ENCODE measurements around the gene PPM1M.

PPM1M gene

DNA sequence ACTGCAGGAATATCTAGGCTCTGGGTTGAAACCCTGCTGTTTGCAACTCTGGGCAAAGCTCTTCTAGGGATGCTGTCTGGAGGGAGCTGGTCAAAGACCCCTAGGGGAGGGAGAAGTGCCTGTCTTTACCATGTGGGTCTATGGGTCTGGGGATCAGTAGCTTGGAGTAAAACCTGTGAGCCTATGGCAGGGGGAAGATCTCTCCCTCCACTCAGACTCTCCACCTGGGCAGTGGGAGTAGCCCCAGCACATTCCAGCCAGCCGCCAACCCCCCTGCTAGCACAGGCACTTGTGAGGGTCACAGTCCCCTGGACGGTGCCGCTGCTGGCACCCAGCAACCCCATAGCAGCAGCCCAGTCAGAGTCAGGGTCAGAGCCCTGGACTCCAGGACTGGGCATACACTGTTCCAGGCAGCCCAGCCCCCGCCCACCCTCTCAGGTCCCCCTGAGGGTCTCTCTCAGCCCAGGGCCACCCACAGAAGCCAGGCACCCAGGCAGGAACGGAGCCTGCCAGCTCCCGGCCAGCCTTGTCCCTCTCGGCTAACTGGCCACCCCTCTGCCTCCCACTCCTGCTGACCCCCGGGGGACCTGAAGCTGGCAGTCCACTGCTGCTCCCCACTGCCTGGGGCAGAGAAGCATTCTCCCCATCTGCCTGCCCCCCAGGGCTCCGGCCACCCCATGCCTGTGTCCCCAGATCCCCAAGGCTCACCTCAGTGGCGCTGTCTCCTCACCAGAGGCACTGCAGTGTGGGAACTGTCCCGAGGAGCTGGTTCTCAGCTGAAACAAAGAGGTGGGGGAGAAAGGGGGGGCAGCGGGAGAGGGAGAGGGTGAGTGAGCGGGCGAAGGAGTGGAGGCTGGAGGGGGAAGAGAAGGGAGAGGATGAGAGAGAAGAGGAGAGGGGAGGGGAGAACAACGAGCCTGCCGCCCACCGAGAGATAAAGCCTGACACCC lies 52.9 kb downstream of the PPM1M start:
- TF ChIP-seq, protein P1, sequence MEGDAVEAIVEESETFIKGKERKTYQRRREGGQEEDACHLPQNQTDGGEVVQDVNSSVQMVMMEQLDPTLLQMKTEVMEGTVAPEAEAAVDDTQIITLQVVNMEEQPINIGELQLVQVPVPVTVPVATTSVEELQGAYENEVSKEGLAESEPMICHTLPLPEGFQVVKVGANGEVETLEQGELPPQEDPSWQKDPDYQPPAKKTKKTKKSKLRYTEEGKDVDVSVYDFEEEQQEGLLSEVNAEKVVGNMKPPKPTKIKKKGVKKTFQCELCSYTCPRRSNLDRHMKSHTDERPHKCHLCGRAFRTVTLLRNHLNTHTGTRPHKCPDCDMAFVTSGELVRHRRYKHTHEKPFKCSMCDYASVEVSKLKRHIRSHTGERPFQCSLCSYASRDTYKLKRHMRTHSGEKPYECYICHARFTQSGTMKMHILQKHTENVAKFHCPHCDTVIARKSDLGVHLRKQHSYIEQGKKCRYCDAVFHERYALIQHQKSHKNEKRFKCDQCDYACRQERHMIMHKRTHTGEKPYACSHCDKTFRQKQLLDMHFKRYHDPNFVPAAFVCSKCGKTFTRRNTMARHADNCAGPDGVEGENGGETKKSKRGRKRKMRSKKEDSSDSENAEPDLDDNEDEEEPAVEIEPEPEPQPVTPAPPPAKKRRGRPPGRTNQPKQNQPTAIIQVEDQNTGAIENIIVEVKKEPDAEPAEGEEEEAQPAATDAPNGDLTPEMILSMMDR (conservative IDR thresholded peaks at IDR 0.05): no peak
- no peak for TF ChIP-seq ZFX (IDR thresholded peaks at IDR 0.05)
- no peak overlapping the region for H3K27ac ChIP-seq

DNA sequence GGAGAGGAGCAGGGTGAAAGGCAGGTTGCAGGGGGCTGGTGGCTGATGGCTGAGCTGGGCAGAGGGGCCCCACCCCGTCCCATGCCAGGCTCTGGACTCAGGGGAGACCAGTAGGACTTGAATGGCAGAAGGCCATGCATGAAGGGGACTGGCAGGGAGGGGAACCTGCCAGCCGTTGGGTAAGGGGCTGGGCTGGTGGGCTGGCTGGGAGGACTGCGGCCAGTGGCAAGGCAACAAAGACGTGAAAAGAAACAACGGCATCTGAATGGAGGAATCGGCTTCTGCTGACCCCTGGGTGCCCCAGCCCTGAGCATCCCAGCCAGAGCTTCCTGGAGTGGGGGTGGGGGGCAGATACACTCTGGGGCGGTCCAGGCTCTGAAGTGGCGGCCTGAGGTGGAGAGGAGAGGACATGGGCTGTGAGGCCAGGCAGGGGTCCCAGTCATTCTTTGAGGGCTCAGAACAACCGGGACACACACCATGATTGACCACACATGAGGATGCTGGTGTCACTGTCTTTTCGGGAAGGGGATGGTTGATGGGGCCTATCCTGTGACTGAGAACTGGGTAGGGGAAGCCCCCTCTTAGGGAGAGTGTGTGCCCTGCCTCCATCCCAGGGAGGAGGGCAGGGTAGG lies 53.8 kb downstream of the PPM1M start:
- TF ChIP-seq ZFX (IDR thresholded peaks at IDR 0.05): no peak
- TF ChIP-seq, protein P1 (conservative IDR thresholded peaks at IDR 0.05): no peak
- no peak overlapping the region for H3K27ac ChIP-seq

All from C4-2B (cell line).